Globus pallidus (tissue), 1 donor: Measurements from ENCODE around the gene ISLR.

Experiments used
- DNase-seq: peaks from one replicate; pipeline ENCODE4 v3.0.0-alpha.2; 2015; ENCODE audit warnings: low spot score

ISLR gene

DNA sequence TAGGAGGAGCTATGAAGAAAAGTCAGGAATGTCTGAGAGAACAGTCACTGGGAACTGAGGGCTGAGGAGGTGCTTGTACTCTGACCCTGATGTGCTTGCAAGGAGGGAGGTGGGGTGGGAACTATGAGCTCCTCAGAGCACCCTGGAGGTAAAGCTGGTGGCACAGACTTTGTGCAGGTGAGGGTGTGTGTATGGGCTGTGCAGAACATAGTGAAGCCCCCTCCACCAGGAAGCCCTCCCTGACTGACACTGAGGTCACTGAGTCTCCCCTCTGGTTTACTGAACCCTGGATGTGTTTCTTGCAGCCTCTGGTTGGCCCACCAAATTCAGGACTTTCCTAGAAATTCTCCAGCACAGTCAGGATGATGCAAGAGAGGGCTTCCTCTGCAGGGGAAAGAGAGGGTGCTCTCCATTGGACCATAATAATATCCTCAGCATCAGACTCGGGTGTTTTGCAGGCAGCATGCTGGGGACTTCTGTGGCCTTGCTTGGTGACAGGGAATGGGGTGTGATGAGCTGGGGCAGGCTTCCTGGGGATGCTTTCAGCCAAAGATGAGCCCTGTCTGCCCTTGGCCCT lies 1.5 kb upstream of the ISLR start:
- no peak for DNase-seq

DNA sequence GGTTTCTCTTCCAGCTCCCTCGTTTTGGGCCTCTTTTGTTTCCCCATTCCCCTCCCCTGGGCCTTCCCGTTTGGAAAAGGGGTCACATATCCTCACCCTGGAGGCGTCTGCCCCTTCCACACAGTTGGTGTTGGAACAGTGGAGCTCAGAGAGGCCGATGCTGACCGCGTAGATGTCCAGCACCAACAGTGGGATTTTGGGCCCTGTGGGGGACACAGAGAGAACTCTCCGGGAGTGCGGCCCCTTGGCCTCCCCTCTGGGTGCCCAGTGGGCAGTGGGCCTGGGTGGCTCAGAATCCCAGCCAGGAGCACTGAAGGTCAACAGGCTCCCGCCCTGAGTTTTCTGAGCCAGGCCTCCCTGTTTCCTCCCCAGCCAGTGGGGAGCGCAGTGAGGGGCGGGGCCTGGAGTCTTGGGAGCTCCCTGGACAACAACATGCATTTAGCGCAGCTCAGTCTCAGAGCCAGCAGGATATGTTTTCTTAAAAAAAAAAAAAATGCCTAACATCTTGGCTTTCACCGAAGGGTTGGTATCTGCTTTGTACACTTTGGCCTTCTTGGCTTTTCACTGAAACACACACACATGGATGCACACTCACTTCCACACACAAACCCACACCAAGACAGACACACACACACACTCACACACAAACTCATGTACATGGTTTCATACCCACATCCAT lies 670 bp upstream of the ISLR start:
- no peak for DNase-seq

DNA sequence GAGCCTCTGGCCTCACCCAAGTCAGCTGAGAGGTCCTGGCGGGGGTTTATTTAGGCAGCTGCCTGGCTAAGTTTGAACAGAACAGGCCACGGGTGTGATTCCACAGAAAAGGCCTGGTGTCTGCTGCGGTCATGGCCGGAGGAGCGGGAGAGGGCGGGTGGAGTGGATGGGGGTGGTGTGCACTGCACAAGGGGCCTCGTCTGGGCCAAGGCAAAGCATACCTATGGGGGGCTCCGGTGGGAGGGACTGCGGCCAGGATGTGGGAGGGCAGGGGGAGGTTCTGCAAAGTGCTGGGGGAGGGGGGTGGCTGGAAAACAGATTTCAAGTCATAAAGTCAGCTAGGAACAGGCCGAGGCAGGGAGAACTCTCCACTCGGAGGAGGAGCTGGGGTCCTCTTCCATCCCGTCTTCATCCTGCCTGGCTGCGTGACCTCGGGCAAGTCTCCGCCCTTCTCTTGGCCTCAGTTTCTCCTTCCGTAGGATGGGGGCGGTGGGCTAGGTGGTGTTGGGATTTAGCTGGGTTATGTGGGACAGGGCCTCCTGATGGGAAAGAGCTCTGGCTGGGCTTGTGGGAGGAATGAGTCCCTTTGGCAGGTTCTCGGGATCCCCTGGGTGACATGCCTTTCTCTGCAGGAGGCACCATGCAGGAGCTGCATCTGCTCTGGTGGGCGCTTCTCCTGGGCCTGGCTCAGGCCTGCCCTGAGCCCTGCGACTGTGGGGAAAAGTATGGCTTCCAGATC lies 878 bp downstream of the ISLR start:
- DNase-seq: no peak

DNA sequence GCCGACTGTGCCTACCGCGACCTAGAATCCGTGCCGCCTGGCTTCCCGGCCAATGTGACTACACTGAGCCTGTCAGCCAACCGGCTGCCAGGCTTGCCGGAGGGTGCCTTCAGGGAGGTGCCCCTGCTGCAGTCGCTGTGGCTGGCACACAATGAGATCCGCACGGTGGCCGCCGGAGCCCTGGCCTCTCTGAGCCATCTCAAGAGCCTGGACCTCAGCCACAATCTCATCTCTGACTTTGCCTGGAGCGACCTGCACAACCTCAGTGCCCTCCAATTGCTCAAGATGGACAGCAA lies 1.4 kb downstream of the ISLR start:
- DNase-seq: no peak

DNA sequence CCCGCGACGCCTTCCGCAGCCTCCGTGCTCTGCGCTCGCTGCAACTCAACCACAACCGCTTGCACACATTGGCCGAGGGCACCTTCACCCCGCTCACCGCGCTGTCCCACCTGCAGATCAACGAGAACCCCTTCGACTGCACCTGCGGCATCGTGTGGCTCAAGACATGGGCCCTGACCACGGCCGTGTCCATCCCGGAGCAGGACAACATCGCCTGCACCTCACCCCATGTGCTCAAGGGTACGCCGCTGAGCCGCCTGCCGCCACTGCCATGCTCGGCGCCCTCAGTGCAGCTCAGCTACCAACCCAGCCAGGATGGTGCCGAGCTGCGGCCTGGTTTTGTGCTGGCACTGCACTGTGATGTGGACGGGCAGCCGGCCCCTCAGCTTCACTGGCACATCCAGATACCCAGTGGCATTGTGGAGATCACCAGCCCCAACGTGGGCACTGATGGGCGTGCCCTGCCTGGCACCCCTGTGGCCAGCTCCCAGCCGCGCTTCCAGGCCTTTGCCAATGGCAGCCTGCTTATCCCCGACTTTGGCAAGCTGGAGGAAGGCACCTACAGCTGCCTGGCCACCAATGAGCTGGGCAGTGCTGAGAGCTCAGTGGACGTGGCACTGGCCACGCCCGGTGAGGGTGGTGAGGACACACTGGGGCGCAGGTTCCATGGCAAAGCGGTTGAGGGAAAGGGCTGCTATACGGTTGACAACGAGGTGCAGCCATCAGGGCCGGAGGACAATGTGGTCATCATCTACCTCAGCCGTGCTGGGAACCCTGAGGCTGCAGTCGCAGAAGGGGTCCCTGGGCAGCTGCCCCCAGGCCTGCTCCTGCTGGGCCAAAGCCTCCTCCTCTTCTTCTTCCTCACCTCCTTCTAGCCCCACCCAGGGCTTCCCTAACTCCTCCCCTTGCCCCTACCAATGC lies 2.0 kb downstream of the ISLR start:
- no peak for DNase-seq

DNA sequence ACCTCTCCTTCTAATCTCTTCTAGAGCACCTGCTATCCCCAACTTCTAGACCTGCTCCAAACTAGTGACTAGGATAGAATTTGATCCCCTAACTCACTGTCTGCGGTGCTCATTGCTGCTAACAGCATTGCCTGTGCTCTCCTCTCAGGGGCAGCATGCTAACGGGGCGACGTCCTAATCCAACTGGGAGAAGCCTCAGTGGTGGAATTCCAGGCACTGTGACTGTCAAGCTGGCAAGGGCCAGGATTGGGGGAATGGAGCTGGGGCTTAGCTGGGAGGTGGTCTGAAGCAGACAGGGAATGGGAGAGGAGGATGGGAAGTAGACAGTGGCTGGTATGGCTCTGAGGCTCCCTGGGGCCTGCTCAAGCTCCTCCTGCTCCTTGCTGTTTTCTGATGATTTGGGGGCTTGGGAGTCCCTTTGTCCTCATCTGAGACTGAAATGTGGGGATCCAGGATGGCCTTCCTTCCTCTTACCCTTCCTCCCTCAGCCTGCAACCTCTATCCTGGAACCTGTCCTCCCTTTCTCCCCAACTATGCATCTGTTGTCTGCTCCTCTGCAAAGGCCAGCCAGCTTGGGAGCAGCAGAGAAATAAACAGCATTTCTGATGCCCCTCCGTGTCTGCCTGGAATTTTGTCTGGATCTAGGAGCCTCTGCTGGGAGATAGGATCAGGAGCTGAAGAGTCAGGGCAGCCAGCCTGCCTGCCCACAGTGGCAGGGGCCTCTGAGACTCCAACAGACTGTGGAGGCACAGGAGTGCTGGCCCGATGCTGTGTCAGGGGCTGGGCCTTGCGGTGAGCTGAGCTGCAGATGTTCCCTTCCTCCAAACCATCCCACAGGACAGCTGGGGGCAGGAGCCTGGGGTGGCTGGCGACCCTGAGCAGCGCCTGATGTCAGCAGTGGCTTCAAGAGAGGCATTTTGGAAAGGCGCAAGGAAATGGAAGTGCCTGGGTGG lies 3.0 kb downstream of the ISLR start:
- no peak for DNase-seq

DNA sequence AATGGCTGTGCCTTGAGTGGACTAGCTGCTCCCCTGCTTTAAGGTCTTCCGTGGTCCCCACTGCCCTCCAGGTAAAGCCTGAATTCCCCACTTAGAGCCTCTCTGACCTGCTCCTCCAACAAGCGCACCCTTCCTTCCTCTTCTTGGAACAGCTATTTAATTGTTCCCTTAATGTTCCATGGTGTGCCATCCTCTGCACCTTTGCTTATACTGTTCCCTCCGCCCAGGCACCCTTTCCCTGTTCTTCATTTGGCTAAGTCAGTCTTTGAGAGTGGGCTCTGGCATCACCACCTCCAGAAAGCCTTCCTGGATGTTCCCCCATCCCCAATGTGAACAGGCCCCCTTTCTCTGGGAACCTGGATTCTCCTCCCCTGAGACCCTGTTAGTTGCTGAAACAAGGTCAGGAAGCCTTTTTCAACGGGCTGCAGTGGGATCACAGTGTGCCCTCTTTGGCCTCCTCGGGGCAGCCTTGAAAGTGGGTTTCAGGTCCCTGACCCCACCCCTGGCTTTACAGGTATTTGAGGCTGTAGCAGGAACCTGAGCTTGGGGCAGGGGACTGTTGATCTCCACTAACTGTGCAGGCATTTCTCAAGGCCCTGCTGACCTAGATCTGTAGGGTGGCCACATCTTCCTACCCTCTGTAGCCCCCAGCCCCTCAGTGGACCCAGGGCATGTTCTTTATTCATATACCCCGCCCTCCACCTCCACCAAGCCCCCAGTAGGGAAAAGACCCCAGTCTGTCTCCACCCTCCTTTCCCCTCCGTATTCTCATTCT lies 5.0 kb downstream of the ISLR start:
- DNase-seq: no peak

DNA sequence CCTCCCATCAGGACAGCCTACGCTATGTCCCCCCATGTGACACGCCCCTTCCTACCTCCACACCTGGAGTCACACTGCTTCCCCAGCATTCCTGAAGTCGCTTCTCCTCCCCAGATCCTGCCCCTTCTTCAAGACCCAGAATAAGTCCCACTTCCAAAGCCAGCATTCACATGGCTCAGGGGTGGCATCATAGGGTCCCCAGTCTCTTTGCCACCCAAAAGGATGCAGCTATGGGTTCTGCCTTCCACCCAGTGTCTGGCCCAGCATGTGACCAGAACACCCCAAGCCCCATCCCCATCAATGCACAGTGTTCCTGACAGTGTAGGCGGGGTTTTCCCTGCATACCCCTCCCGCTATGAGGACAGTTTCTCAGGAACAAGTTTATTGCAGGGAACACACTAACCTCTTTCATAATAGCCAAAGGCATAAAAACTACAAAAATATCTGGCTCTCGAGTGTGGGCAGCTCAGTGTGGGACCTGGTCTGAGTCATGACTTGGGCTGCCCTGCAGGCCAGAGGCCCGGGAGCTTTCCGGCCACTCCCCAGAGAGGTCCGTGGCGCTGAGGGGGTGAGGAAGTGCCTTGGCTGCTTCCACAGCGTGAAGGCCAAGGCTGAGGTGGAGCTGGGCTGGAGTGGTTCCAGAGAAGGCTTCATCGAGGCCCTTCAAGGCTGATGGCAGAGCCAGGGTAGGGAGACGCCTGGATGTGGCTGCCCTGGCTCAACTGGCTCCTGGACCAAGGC lies 5.8 kb downstream of the ISLR start:
- DNase-seq: no peak

DNA sequence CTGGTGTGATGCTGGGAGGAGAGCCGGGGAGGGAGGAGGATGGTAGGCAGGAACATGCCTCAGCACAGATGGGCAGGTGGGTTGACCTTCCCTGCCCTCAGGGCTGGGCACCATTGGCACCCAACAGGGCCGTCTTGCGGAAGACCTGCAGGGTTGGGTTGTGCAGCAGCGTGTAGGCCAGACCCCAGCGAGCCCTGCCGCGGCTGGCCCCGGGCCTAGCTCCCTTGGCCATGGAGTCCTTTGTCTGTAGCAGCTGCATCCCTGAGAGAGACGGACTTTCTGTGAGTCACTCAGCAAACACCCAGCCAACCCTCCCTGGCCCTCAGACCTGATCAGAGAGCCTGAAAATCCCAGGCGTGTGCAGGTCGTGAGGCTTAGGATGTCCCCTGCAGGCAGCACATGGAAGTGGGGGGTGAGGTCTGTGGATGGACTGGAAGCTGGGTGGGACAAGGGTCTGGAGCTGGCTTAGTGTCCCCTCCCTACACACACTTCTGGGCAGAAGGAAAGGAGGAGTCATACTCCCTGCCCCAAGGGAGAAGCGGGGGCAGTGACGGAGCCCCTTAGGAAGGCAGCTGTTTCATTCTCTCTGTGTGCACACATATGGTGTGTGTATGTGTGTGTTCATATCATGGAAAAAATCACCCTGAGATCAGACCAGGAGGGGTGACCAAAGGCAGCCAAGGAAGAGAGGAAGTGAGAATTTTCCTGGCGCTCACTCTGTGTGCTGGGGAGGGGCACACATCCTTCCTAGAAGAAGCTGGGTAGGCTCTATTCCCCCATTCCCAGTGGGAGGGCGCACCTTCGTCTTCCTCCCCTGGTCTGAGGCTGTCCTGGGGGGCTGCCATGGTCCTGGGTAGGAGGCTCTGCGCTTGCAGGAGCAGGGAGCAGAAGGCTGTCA lies 6.7 kb downstream of the ISLR start:
- no peak for DNase-seq

DNA sequence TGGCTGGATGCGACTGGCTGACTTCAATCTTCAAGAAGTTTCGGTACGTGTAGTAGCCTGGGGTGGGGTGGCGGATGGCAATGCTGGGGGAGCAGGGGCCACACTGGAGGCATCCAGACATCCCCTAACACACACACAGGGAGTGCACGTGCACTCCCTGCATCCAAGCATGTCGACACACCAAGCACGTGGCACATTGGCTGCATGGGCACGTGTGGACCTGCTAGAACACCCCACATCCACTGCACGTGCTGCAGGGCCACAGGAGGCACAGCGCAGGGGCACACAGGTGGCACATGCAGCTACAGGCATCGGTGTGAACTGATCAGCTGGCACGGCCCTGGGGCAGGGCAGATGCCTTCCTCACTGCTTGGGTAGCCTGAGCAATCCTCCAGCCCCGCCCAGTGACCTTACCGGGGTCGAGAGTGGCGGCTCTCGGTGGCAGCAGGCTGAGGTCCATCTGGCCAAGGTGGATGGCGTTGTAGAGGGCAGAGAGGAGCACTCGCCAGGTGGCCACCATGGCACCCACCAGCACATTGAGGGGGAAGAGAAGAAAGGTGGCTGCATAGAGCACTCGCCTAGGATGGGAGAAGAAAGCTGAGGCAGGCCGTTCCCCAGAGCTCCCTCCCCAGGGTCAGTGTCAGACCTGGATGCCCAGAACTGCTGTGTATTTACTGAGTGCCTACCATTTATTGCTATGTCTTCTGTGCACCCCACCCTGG lies 7.5 kb downstream of the ISLR start:
- DNase-seq: no peak

- no peak for DNase-seq
Observed at GRCh38 chr15:74182131-74182530, 8.6 kb downstream of the ISLR start.

DNA sequence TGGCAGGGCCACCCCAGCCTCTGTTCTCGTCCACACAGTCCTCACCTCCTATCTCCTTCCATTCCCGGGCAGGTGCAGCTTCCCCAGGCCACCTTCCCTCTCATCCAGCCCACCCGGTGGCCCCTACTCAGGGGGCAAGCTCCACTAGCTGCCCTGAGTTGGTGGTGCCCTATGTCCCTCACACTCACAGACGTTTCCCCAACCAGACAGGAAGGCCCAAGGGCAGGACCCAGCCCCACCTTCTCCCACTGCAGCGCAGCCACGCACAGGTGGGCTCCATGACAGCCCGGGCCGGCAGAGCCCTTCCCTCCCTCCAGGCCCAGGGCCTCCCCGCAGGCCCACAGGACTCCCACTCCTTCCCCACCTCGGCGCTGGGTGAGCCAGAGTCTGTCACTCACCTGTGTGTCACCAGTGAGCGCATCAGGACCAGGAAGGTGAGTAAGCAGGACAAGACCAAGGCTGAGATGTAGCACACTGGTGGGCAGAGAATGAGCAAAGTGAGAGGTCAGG lies 11.1 kb downstream of the ISLR start:
- no peak for DNase-seq

DNA sequence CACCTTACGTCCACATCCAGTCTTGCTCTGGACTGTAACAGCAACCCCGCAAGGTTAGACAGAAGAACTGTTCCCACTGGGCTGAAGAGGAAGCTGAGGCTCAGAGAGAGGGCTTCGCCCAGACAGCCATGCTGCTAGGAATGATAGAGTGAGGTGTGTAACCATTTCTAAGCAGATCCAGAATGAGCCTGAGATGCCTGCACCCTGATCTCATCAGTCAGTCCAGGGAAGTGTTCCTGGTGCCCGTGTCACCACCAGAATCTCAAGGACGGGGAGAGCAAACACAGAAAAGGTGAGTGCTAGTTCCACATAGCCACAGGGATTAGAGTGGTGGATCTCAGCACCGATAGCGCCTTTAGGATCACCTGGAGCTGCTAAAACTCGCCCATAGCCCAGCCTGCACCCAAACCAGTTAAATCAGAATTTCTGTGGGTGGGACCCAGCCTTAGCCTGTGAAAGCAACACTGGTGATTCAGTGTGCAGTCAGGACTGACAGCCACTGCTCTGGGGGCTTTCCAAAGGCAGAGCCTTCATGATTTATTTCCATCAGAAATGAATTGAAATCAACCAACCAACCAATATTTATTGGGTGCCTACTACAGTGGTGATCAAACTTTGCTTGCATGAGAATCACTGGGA lies 12.3 kb downstream of the ISLR start:
- DNase-seq: no peak

- no peak for DNase-seq
Observed at GRCh38 chr15:74188216-74188615, 14.7 kb downstream of the ISLR start.

DNA sequence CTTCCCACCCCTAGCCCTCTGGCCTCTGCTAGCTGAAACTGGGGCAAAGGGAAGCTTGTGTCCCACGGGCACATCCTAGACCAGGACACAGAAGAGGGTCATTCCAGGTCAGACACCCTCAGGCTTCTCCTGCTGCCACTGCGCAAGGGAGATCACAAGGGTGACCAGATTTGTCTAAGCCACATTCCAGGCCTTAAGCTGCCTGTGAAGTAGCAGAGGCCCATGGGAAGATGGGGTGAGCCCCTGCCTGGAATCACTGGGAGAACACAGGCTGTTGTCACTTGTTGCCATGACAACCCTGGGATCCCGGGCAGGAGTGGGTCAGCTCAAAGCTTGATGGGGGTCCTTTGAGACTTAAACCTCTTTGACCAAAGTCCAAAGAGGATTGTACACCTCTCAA lies 18.3 kb downstream of the ISLR start:
- DNase-seq: no peak

GRCh38 chr15:74192751-74193150 lies 19.2 kb downstream of the ISLR start:
- no peak for DNase-seq

DNA sequence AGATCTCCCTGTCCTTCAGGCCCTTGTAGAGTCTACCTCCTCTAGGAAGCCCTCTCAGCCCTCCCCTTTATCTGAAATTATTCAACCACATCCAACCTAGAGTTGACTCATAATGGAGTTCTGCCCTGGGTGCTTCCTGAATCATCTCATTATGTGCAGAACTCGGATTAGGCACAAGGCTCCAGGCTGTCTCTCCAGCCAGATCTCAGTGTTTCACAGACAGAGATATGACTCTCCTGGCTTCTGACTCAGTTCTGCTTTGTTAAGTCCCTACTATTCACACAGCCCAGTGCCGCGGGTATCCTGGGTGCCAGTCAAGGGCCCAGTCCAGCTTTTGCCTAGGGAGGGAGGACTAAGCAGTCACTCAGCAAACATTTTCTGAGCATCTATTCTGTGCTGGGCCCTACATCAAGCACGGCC lies 19.8 kb downstream of the ISLR start:
- no peak for DNase-seq

GRCh38 chr15:74193905-74194304 lies 20.4 kb downstream of the ISLR start:
- DNase-seq: no peak
